ENCODE results near the gene DLK1.

DLK1 gene

GRCh38 chr14:100715803-100716202 lies 10.9 kb upstream of the DLK1 start:
- no peak for DNase-seq

GRCh38 chr14:100717386-100717785 lies 9.3 kb upstream of the DLK1 start:
- DNase-seq = no peak

GRCh38 chr14:100719976-100720520 lies 6.6 kb upstream of the DLK1 start:
- no peak for DNase-seq

- no peak for DNase-seq
These were observed 5.1 kb upstream of the DLK1 start for GRCh38 chr14:100721568-100721967.

- no peak for DNase-seq
These were observed 4.3 kb upstream of the DLK1 start for GRCh38 chr14:100722367-100722766.

GRCh38 chr14:100723135-100723829 lies 3.4 kb upstream of the DLK1 start:
- no peak for DNase-seq

- DNase-seq = no peak
These were observed 2.8 kb upstream of the DLK1 start for GRCh38 chr14:100723830-100724437.

- DNase-seq = no peak
These were observed 2.2 kb upstream of the DLK1 start for GRCh38 chr14:100724536-100724935.

GRCh38 chr14:100725587-100726387 lies 905 bp upstream of the DLK1 start:
- DNase-seq = no peak

- no peak for DNase-seq
These were observed 587 bp downstream of the DLK1 start for GRCh38 chr14:100727086-100727872.

- no peak for DNase-seq
These were observed 1.2 kb downstream of the DLK1 start for GRCh38 chr14:100727873-100728240.

GRCh38 chr14:100728962-100729361 lies 2.3 kb downstream of the DLK1 start:
- no peak for DNase-seq

GRCh38 chr14:100729982-100730381 lies 3.3 kb downstream of the DLK1 start:
- DNase-seq = no peak

GRCh38 chr14:100730581-100730980 lies 3.9 kb downstream of the DLK1 start:
- no peak for DNase-seq

GRCh38 chr14:100731011-100731670 lies 4.4 kb downstream of the DLK1 start:
- DNase-seq = no peak

GRCh38 chr14:100731846-100732765 lies 5.4 kb downstream of the DLK1 start:
- DNase-seq = no peak

GRCh38 chr14:100732766-100733100 lies 6.0 kb downstream of the DLK1 start:
- no peak for DNase-seq

- no peak for DNase-seq
These were observed 6.6 kb downstream of the DLK1 start for GRCh38 chr14:100733152-100733850.

GRCh38 chr14:100734031-100734990 lies 7.6 kb downstream of the DLK1 start:
- DNase-seq = no peak

GRCh38 chr14:100735271-100735670 lies 8.6 kb downstream of the DLK1 start:
- DNase-seq = no peak
